Activated CD8-positive, alpha-beta memory T cell treated with anti-CD3 and anti-CD28 coated beads for 1 hour (primary cell): ENCODE results near the gene ERMAP.

Experiments
- DNase-seq, 2 donors: peaks; one replicate each; pipeline ENCODE4 v3.0.0-alpha.2; 2020; ENCODE audit warnings: low read depth in 1 of 2; ENCODE audit errors: extremely low read depth in 1 of 2

The ERMAP gene

GRCh38 chr1:42816585-42817439, at the start of gene ERMAP, which contains the start of gene SVBP:
Gene ERMAP (plus strand): TSS chr1:42817122. CDS start chr1:42830449, 13,327 bp downstream.
Gene SVBP (minus strand): TSS chr1:42817397. CDS start chr1:42816544, 853 bp downstream.
- peak; percentile 82 to 97 for DNase-seq

GRCh38 chr1:42767510-42768000, 49.4 kb upstream of the ERMAP start:
- no peak for DNase-seq

GRCh38 chr1:42768172-42768571, 48.8 kb upstream of the ERMAP start:
- no peak for DNase-seq

GRCh38 chr1:42769811-42770210, 47.1 kb upstream of the ERMAP start:
- no peak for DNase-seq

GRCh38 chr1:42773420-42773819, 43.5 kb upstream of the ERMAP start:
- no peak for DNase-seq

- no peak for DNase-seq
These were observed 41.9 kb upstream of the ERMAP start for GRCh38 chr1:42774928-42775526.

- no peak for DNase-seq
These were observed 40.4 kb upstream of the ERMAP start for GRCh38 chr1:42776502-42776901.

GRCh38 chr1:42777852-42778251, 39.1 kb upstream of the ERMAP start:
- no peak for DNase-seq

GRCh38 chr1:42779725-42780124, 37.2 kb upstream of the ERMAP start:
- no peak for DNase-seq

- no peak for DNase-seq
These were observed 36.7 kb upstream of the ERMAP start for GRCh38 chr1:42780176-42780575.

- no peak for DNase-seq
These were observed 33.8 kb upstream of the ERMAP start for GRCh38 chr1:42783092-42783491.

- no peak for DNase-seq
These were observed 32.4 kb upstream of the ERMAP start for GRCh38 chr1:42784547-42784945.

- peak in 1 of 2 donors; percentile 26 for DNase-seq
These were observed 31.8 kb upstream of the ERMAP start, which contains the start of gene TMEM269 for GRCh38 chr1:42784946-42785693. Gene TMEM269 (plus strand): TSS chr1:42784991. CDS start chr1:42789894, 4,903 bp downstream.

GRCh38 chr1:42786097-42786496, 30.8 kb upstream of the ERMAP start:
- DNase-seq: no peak

GRCh38 chr1:42788021-42788420, 28.9 kb upstream of the ERMAP start:
- DNase-seq: no peak

- no peak for DNase-seq
These were observed 23.1 kb upstream of the ERMAP start for GRCh38 chr1:42793824-42794223.

- DNase-seq: no peak
These were observed 19.5 kb upstream of the ERMAP start for GRCh38 chr1:42797414-42797813.

- no peak for DNase-seq
These were observed 18.9 kb upstream of the ERMAP start for GRCh38 chr1:42797979-42798378.

GRCh38 chr1:42801832-42802473, 15.0 kb upstream of the ERMAP start:
- DNase-seq: no peak

GRCh38 chr1:42806171-42806570, 10.8 kb upstream of the ERMAP start:
- DNase-seq: no peak

GRCh38 chr1:42806593-42806992, 10.3 kb upstream of the ERMAP start:
- no peak for DNase-seq
